ENCODE results near the gene OSBP2.

- no peak for TF ChIP-seq POLR2AphosphoS5 (IDR thresholded peaks at IDR 0.05; ENCODE audit: borderline replicate concordance, low read depth, low read length)
- TF ChIP-seq EZH2 (IDR thresholded peaks at IDR 0.05): no peak
These were observed 110.0 kb downstream of the OSBP2 start for GRCh38 chr22:30804626-30805025.
